DND-41 (cell line): Measurements from ENCODE around the gene SPECC1.

ENCODE experiments used
- ATAC-seq: fragments of 200-7000 bp; cut with Tn5 transposase; 3 replicates; pipeline ENCODE4 v1.9.1; 2021; ENCODE audit warnings: low read depth; ENCODE audit not compliant: insufficient read depth
- DNase-seq: peaks from one replicate; pipeline ENCODE4 v3.0.0-alpha.2; 2020
- H2AFZ ChIP-seq: 2 replicates; pipeline ENCODE4 v1.6.0; 2012; ENCODE audit warnings: low read depth, low read length
- H3K27ac ChIP-seq: 2 replicates; pipeline ENCODE4 v1.5.1; 2012; ENCODE audit warnings: low read length, inconsistent platforms
- H3K27me3 ChIP-seq: fragments of 200-600 bp; sonication (generic); 2 replicates; pipeline ENCODE4 v1.6.0; 2012; ENCODE audit warnings: low read length, mild to moderate bottlenecking, inconsistent platforms; ENCODE audit not compliant: insufficient read depth, poor library complexity
- H3K36me3 ChIP-seq: 2 replicates; pipeline ENCODE4 v1.5.1; 2012; ENCODE audit warnings: low read length, inconsistent platforms; ENCODE audit not compliant: insufficient read depth
- H3K4me1 ChIP-seq: 2 replicates; pipeline ENCODE4 v1.5.1; 2012; ENCODE audit warnings: mild to moderate bottlenecking, low read length; ENCODE audit not compliant: insufficient read depth
- H3K4me2 ChIP-seq: 2 replicates; pipeline ENCODE4 v1.6.0; 2012; ENCODE audit warnings: mild to moderate bottlenecking, moderate library complexity, low read length, inconsistent platforms; ENCODE audit not compliant: insufficient read depth
- H3K4me3 ChIP-seq, 2 experiments: fragments of 200-600 bp in 1 of 2; shearing (Covaris generic) in 1 of 2; 2 replicates each; pipeline ENCODE4 v1.5.1; 2012 to 2016; ENCODE audit warnings: inconsistent platforms in 2 of 2, low read length in 2 of 2, mild to moderate bottlenecking in 2 of 2, low read depth in 1 of 2, moderate library complexity in 1 of 2
- H3K79me2 ChIP-seq: 2 replicates; pipeline ENCODE4 v1.6.0; 2012; ENCODE audit warnings: low read length, inconsistent platforms; ENCODE audit not compliant: insufficient read depth
- H3K9ac ChIP-seq: 2 replicates; pipeline ENCODE4 v1.6.0; 2012; ENCODE audit warnings: low read depth, mild to moderate bottlenecking, inconsistent platforms, low read length, moderate library complexity
- H3K9me3 ChIP-seq: 2 replicates; pipeline ENCODE4 v1.5.1; 2012; ENCODE audit warnings: low read length, moderate library complexity, mild to moderate bottlenecking, inconsistent platforms; ENCODE audit not compliant: insufficient read depth, severe bottlenecking
- H4K20me1 ChIP-seq: 2 replicates; pipeline ENCODE4 v1.6.0; 2012; ENCODE audit warnings: low read length; ENCODE audit not compliant: insufficient read depth
- EZH2 ChIP-seq: IDR thresholded peaks from 3 replicates; pipeline ENCODE4 v1.6.1; 2012; ENCODE audit warnings: borderline replicate concordance, low read depth, mild to moderate bottlenecking, moderate library complexity, low read length, inconsistent platforms; ENCODE audit not compliant: severe bottlenecking
- TF ChIP-seq, protein P1 (sequence below): IDR thresholded peaks from 2 replicates; pipeline ENCODE4 v1.5.1; 2012; ENCODE audit warnings: borderline replicate concordance, low read length, moderate library complexity, mild to moderate bottlenecking; ENCODE audit not compliant: poor library complexity, severe bottlenecking; ENCODE audit errors: extremely low read depth

The SPECC1 gene

GRCh38 chr17:20280051-20280450, 270.9 kb downstream of the SPECC1 start:
- Histone ChIP-seq H2AFZ (no peak overlapping the region), H3K36me3 (no peaks in the 10 kb centered on the region), H4K20me1 (no peaks in the 10 kb centered on the region), H3K27ac (no peak overlapping the region), H3K4me2 (no peak overlapping the region), H3K79me2 (no peaks in the 10 kb centered on the region), H3K27me3 (no peaks in the 10 kb centered on the region), H3K4me1 (no peaks in the 10 kb centered on the region), H3K9me3 (no peaks in the 10 kb centered on the region), H3K4me3 (no peak overlapping the region), H3K9ac (no peak overlapping the region)
- TF ChIP-seq, protein P1, sequence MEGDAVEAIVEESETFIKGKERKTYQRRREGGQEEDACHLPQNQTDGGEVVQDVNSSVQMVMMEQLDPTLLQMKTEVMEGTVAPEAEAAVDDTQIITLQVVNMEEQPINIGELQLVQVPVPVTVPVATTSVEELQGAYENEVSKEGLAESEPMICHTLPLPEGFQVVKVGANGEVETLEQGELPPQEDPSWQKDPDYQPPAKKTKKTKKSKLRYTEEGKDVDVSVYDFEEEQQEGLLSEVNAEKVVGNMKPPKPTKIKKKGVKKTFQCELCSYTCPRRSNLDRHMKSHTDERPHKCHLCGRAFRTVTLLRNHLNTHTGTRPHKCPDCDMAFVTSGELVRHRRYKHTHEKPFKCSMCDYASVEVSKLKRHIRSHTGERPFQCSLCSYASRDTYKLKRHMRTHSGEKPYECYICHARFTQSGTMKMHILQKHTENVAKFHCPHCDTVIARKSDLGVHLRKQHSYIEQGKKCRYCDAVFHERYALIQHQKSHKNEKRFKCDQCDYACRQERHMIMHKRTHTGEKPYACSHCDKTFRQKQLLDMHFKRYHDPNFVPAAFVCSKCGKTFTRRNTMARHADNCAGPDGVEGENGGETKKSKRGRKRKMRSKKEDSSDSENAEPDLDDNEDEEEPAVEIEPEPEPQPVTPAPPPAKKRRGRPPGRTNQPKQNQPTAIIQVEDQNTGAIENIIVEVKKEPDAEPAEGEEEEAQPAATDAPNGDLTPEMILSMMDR, result no peak
- no peak for TF ChIP-seq EZH2
- DNase-seq, result no peak
- ATAC-seq, result no peak

DNA sequence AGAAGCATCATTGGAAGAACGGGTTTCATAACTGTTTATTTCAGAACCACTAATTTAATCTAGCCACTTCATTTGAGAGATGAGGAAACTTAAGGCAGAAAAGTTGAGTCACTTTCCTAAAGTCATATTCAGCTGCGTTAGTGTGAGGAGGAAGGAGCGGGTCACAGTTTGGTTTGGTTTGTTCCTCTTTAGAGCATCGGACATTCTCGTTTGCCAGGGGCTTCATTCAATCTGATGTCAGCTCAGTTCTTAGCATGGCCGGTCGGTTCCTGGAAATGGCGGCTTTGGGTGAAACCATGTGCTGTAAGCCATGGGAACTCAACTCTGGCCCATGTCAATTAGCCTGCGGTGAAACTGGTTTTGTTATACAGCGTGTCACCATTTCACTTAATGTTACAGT, 271.7 kb downstream of the SPECC1 start:
- Histone ChIP-seq H3K9me3 (no peaks in the 10 kb centered on the region), H3K36me3 (no peaks in the 10 kb centered on the region), H3K4me2 (no peak overlapping the region), H3K27ac (no peak overlapping the region), H3K79me2 (no peaks in the 10 kb centered on the region), H3K27me3 (no peaks in the 10 kb centered on the region), H3K4me3 (no peak overlapping the region), H3K9ac (no peak overlapping the region), H4K20me1 (no peaks in the 10 kb centered on the region), H3K4me1 (no peaks in the 10 kb centered on the region), H2AFZ (no peak overlapping the region)
- DNase-seq, result no peak
- no peak for ATAC-seq
- no peak for TF ChIP-seq EZH2

GRCh38 chr17:20281860-20282259, 272.7 kb downstream of the SPECC1 start:
- Histone ChIP-seq H4K20me1 (no peaks in the 10 kb centered on the region), H2AFZ (no peak overlapping the region), H3K27me3 (no peaks in the 10 kb centered on the region), H3K79me2 (no peaks in the 10 kb centered on the region), H3K27ac (no peak overlapping the region), H3K4me2 (no peak overlapping the region), H3K4me3 (no peak overlapping the region), H3K9ac (no peak overlapping the region), H3K9me3 (no peaks in the 10 kb centered on the region), H3K36me3 (no peaks in the 10 kb centered on the region), H3K4me1 (no peaks in the 10 kb centered on the region)
- TF ChIP-seq, protein P1, result no peak
- no peak for TF ChIP-seq EZH2
- ATAC-seq, result no peak
- no peak for DNase-seq

DNA sequence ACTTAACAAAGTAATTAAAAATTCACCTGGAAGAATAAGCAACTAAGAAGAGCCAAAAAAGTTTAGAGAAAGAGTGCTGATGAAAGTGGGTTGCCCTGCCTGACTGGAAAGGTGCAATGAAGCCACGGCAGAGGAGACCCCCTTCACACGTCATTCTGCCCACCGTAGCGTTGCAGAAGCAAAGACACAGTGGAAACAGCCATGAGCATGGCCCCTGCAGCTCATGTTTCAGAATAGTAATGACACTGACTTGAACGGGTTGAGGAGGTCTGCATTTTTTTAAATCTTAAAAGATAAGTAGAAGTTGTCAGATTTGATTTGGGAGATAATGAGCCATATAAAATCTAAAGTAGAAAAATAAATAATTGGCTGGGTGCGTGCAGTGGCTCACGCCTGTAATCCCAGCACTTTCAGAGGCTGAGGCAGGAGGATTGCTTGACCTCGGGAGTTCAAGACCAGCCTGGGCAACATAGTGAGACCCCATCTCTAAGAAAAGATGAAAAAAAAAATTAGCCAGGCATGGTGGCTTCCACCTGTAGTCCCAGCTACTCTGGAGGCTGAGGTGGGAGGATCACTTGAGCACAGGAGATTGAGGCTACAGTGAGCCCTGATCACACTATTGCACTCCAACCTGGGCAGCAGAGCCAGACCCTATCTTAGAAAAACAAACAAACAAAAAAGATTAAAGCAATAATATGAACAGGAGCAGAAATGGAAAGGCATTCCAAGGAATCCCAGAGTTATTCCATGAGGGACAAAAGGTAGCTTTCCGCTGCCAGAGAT, 273.6 kb downstream of the SPECC1 start:
- Histone ChIP-seq H3K4me3 (no peak overlapping the region), H3K36me3 (no peaks in the 10 kb centered on the region), H2AFZ (no peak overlapping the region), H4K20me1 (no peaks in the 10 kb centered on the region), H3K4me1 (no peaks in the 10 kb centered on the region), H3K9ac (no peak overlapping the region), H3K27ac (no peak overlapping the region), H3K4me2 (no peak overlapping the region), H3K27me3 (no peaks in the 10 kb centered on the region), H3K79me2 (no peaks in the 10 kb centered on the region), H3K9me3 (no peaks in the 10 kb centered on the region)
- DNase-seq (no peak), ATAC-seq (no peak)
- no peak for TF ChIP-seq EZH2
- TF ChIP-seq, protein P1, result no peak
